HEK293 (cell line): Measurements from ENCODE around the gene NCKAP1.
"Not testable (repeated sequence)": the region's sequence is repeated elsewhere in the genome, so short reads cannot be mapped to it uniquely, and the experiment has no call there.

Experiments
- CTCF ChIP-seq: fragments of 450-650 bp; formaldehyde crosslinking; IDR thresholded peaks from 2 replicates; pipeline ENCODE4 v1.5.1; 2016; ENCODE audit warnings: missing biosample characterization, missing genetic modification characterization
- GLIS1 ChIP-seq: fragments of 450-650 bp; formaldehyde crosslinking; IDR thresholded peaks from 2 replicates; pipeline ENCODE4 v1.5.1; 2016; ENCODE audit warnings: missing biosample characterization, missing genetic modification characterization
- KLF10 ChIP-seq: fragments of 450-650 bp; IDR thresholded peaks from 2 replicates; pipeline ENCODE4 v1.5.1; 2018; ENCODE audit warnings: missing biosample characterization, mild to moderate bottlenecking, missing genetic modification characterization
- PBX3 ChIP-seq: sonication (generic); formaldehyde crosslinking; IDR thresholded peaks from 2 replicates; pipeline ENCODE4 v1.8.1; 2022; ENCODE audit warnings: mild to moderate bottlenecking, moderate library complexity, missing genetic modification reagents
- RBAK ChIP-seq: fragments of 450-650 bp; formaldehyde crosslinking; IDR thresholded peaks from 2 replicates; pipeline ENCODE4 v1.5.1; 2016; ENCODE audit warnings: missing biosample characterization, missing genetic modification characterization
- REST ChIP-seq: fragments of 450-650 bp; formaldehyde crosslinking; IDR thresholded peaks from 2 replicates; pipeline ENCODE4 v1.5.1; 2016; ENCODE audit warnings: missing biosample characterization, missing genetic modification characterization
- SCRT1 ChIP-seq: fragments of 450-650 bp; formaldehyde crosslinking; IDR thresholded peaks from 2 replicates; pipeline ENCODE4 v1.5.1; 2016; ENCODE audit warnings: missing biosample characterization, missing genetic modification characterization, borderline replicate concordance
- SP7 ChIP-seq: fragments of 450-650 bp; formaldehyde crosslinking; IDR thresholded peaks from 2 replicates; pipeline ENCODE4 v1.5.1; 2016; ENCODE audit warnings: missing biosample characterization, missing genetic modification characterization
- YY1 ChIP-seq: fragments of 450-650 bp; formaldehyde crosslinking; IDR thresholded peaks from 2 replicates; pipeline ENCODE4 v1.5.1; 2018; ENCODE audit warnings: missing biosample characterization, missing genetic modification characterization
- ZNF837 ChIP-seq: fragments of 450-650 bp; formaldehyde crosslinking; IDR thresholded peaks from 2 replicates; pipeline ENCODE4 v1.5.1; 2016; ENCODE audit warnings: missing biosample characterization, missing genetic modification characterization
- ZSCAN23 ChIP-seq: fragments of 450-650 bp; formaldehyde crosslinking; IDR thresholded peaks from 2 replicates; pipeline ENCODE4 v1.5.1; 2016; ENCODE audit warnings: missing biosample characterization, missing genetic modification characterization

GRCh38 chr2:183043580-183043979 lies 5.3 kb upstream of the NCKAP1 start:
- not testable (repeated sequence) for TF ChIP-seq CTCF (tag by site-specific recombination); KLF10 (tag by site-specific recombination); ZNF837 (tag by site-specific recombination); SP7 (tag by site-specific recombination); SCRT1 (tag by site-specific recombination); ZSCAN23 (tag by site-specific recombination); YY1 (tag by site-specific recombination); REST (tag by site-specific recombination); GLIS1 (tag by site-specific recombination); PBX3 (CRISPR knock-in tag); RBAK (tag by site-specific recombination)
